GM21825 (cell line): Measurements from ENCODE around the gene OR4C12.
"Not testable (repeated sequence)": the region's sequence is repeated elsewhere in the genome, so short reads cannot be mapped to it uniquely, and the experiment has no call there.

ENCODE experiments used
- ATAC-seq: cut with Tn5 transposase; IDR thresholded peaks from one replicate; pipeline ENCODE4 v1.9.1; 2021; ENCODE audit warnings: mild to moderate bottlenecking, moderate library complexity; ENCODE audit not compliant: unreplicated experiment

OR4C12 gene

GRCh38 chr11:49982435-49982834 lies at the start of gene OR4C12:
TSS of gene OR4C12 (minus strand) at chr11:49982535. CDS start at chr11:49982501, 34 bp downstream.
- not testable (repeated sequence) for ATAC-seq

- no peak for ATAC-seq
Measured at GRCh38 chr11:50030193-50030592, 47.9 kb upstream of the OR4C12 start.

GRCh38 chr11:49995565-49995964 lies 13.2 kb upstream of the OR4C12 start:
- no peak for ATAC-seq

- ATAC-seq = not testable (repeated sequence)
Measured at GRCh38 chr11:49973439-49973838, 8.9 kb downstream of the OR4C12 start.

DNA sequence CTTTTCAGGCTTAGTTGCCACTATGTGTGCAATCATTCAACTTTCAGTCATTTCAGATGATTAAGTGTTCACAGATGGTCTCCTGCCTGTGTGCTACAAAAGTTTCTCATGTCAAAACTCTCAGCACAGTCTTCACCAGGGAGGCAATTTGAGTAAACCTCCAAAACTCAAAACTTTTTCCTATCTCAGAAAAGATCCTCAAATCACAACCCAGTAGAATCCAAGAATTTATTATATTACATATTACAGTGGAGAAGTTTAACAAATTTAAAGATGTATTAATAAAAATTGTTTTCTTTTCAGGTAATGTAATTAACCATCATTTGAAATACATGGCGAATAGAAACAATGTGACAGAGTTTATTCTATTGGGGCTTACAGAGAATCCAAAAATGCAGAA lies 30.2 kb downstream of the OR4C12 start, which contains the start of gene OR4C13:
TSS of gene OR4C13 (plus strand) at position 301 of the 400 bp plus-strand sequence. CDS start at position 333, 32 bp downstream.
- ATAC-seq = no peak

DNA sequence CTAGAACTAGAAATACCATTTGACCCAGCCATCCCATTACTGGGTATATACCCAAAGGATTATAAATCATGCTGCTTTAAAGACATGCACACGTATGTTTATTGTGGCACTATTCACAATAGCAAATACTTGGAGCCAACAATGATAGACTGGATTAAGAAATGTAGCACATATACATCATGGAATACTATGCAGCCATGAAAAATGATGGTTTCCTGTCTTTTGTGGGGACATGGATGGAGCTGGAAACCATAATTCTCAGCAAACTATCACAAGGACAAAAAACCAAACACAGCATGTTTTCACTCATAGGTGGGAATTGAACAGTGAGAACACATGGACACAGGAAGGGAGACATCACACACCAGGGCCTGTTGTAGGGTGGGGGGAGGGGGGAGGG lies 33.6 kb downstream of the OR4C12 start:
- ATAC-seq = not testable (repeated sequence)
